Effector memory CD4-positive, alpha-beta T cell (primary cell): ENCODE measurements around the gene MCUR1.
"Not testable (repeated sequence)": the region's sequence is repeated elsewhere in the genome, so short reads cannot be mapped to it uniquely, and the experiment has no call there.

Experiments used
- DNase-seq, 3 donors: peaks; one replicate each; pipeline ENCODE4 v3.0.0-alpha.2; 2020
- H3K27ac ChIP-seq: 2 replicates; pipeline ENCODE4 v1.7.0; 2013; ENCODE audit warnings: mild to moderate bottlenecking, low read length, moderate library complexity; ENCODE audit not compliant: insufficient read depth, poor library complexity, severe bottlenecking
- H3K27me3 ChIP-seq: replicated peaks from 2 replicates; pipeline ENCODE4 v1.7.0; 2013; ENCODE audit warnings: mild to moderate bottlenecking, low read length; ENCODE audit not compliant: insufficient read depth, control insufficient read depth, poor library complexity, severe bottlenecking
- H3K36me3 ChIP-seq: 2 replicates; pipeline ENCODE4 v1.7.0; 2013; ENCODE audit warnings: mild to moderate bottlenecking, low read length, moderate library complexity; ENCODE audit not compliant: control insufficient read depth, insufficient read depth
- H3K4me1 ChIP-seq: 2 replicates; pipeline ENCODE4 v1.7.0; 2013; ENCODE audit warnings: low read length, mild to moderate bottlenecking; ENCODE audit not compliant: control insufficient read depth, insufficient read depth, poor library complexity, severe bottlenecking
- H3K4me3 ChIP-seq: 2 replicates; pipeline ENCODE4 v1.7.0; 2013; ENCODE audit warnings: low read length, low read depth, mild to moderate bottlenecking; ENCODE audit not compliant: insufficient read depth, poor library complexity, severe bottlenecking
- H3K9me3 ChIP-seq: 2 replicates; pipeline ENCODE4 v1.7.0; 2013; ENCODE audit warnings: mild to moderate bottlenecking, low read length, moderate library complexity; ENCODE audit not compliant: control insufficient read depth

The MCUR1 gene

GRCh38 chr6:13848522-13849150, 34.3 kb upstream of the MCUR1 start:
- no peak for DNase-seq

GRCh38 chr6:13847326-13848050, 33.1 kb upstream of the MCUR1 start:
- no peak overlapping the region for H3K27ac ChIP-seq
- H3K27me3 ChIP-seq = no peaks in the 10 kb centered on the region
- H3K4me1 ChIP-seq = no peaks in the 10 kb centered on the region
- no peaks in the 10 kb centered on the region for H3K36me3 ChIP-seq
- H3K9me3 ChIP-seq = no peaks in the 10 kb centered on the region
- no peak overlapping the region for H3K4me3 ChIP-seq
- DNase-seq = no peak

More at GRCh38 chr6:13848522-13849150, 34.3 kb upstream of the MCUR1 start:
- Histone ChIP-seq H3K4me3 (no peak overlapping the region), H3K4me1 (no peaks in the 10 kb centered on the region), H3K36me3 (no peaks in the 10 kb centered on the region), H3K9me3 (no peaks in the 10 kb centered on the region), H3K27me3 (no peaks in the 10 kb centered on the region), H3K27ac (no peak overlapping the region)

GRCh38 chr6:13846841-13847240, 32.5 kb upstream of the MCUR1 start:
- Histone ChIP-seq H3K9me3 (no peaks in the 10 kb centered on the region), H3K4me3 (no peak overlapping the region), H3K4me1 (no peaks in the 10 kb centered on the region), H3K27me3 (no peaks in the 10 kb centered on the region), H3K27ac (no peak overlapping the region), H3K36me3 (no peaks in the 10 kb centered on the region)
- DNase-seq = no peak

GRCh38 chr6:13841936-13842335, 27.6 kb upstream of the MCUR1 start:
- H3K27me3 ChIP-seq = no peaks in the 10 kb centered on the region
- H3K36me3 ChIP-seq = no peaks in the 10 kb centered on the region
- H3K4me3 ChIP-seq = no peak overlapping the region
- no peaks in the 10 kb centered on the region for H3K9me3 ChIP-seq
- H3K4me1 ChIP-seq = no peaks in the 10 kb centered on the region
- DNase-seq = no peak
- H3K27ac ChIP-seq = no peak overlapping the region

- no peak for DNase-seq
- Histone ChIP-seq H3K4me3 (no peak overlapping the region), H3K9me3 (no peaks in the 10 kb centered on the region), H3K36me3 (no peaks in the 10 kb centered on the region), H3K27me3 (no peaks in the 10 kb centered on the region), H3K4me1 (no peaks in the 10 kb centered on the region), H3K27ac (no peak overlapping the region)
These were observed 24.3 kb upstream of the MCUR1 start for GRCh38 chr6:13838616-13839015.

GRCh38 chr6:13836170-13836569, 21.8 kb upstream of the MCUR1 start:
- Histone ChIP-seq H3K27me3 (no peaks in the 10 kb centered on the region), H3K9me3 (no peaks in the 10 kb centered on the region), H3K27ac (no peak overlapping the region), H3K36me3 (no peaks in the 10 kb centered on the region), H3K4me1 (no peaks in the 10 kb centered on the region), H3K4me3 (no peak overlapping the region)
- DNase-seq = no peak

- no peak overlapping the region for H3K27ac ChIP-seq
- H3K4me1 ChIP-seq = no peaks in the 10 kb centered on the region
These were observed 20.4 kb upstream of the MCUR1 start for GRCh38 chr6:13834790-13835189.

GRCh38 chr6:13834018-13834417, 19.7 kb upstream of the MCUR1 start:
- not testable (repeated sequence) for H3K27me3 ChIP-seq, H3K4me1 ChIP-seq, DNase-seq, H3K9me3 ChIP-seq, H3K27ac ChIP-seq, H3K36me3 ChIP-seq, H3K4me3 ChIP-seq

More at GRCh38 chr6:13834790-13835189, 20.4 kb upstream of the MCUR1 start:
- no peaks in the 10 kb centered on the region for H3K9me3 ChIP-seq
- H3K4me3 ChIP-seq = no peak overlapping the region
- no peak for DNase-seq
- H3K27me3 ChIP-seq = no peaks in the 10 kb centered on the region
- H3K36me3 ChIP-seq = no peaks in the 10 kb centered on the region

GRCh38 chr6:13832778-13833177, 18.4 kb upstream of the MCUR1 start:
- no peak for DNase-seq
- H3K4me1 ChIP-seq = no peaks in the 10 kb centered on the region
- no peaks in the 10 kb centered on the region for H3K36me3 ChIP-seq
- H3K27me3 ChIP-seq = no peaks in the 10 kb centered on the region
- H3K4me3 ChIP-seq = no peak overlapping the region
- H3K9me3 ChIP-seq = no peaks in the 10 kb centered on the region
- H3K27ac ChIP-seq = no peak overlapping the region

GRCh38 chr6:13831615-13832014, 17.3 kb upstream of the MCUR1 start:
- Histone ChIP-seq H3K27me3 (no peaks in the 10 kb centered on the region), H3K36me3 (no peaks in the 10 kb centered on the region), H3K4me1 (no peaks in the 10 kb centered on the region), H3K4me3 (no peak overlapping the region), H3K9me3 (no peaks in the 10 kb centered on the region), H3K27ac (no peak overlapping the region)
- DNase-seq = no peak
